Muscle of leg (tissue), 11 donors: Measurements from ENCODE around the gene JAGN1. TPM values are rescaled to one million over a fixed set of nuclear protein-coding genes. Genes with fewer than 3 reads are reported as not detected.
A peak's percentile ranks its signal among the peaks of the same experiment; 100 is the strongest.
"Not testable (repeated sequence)": the region's sequence is repeated elsewhere in the genome, so short reads cannot be mapped to it uniquely, and the experiment has no call there.

Source experiments
- DNase-seq: peaks from one replicate; pipeline ENCODE4 v3.0.0; 2013
- H3K27ac ChIP-seq: one replicate; pipeline ENCODE4 v1.5.1; 2013; ENCODE audit warnings: mild to moderate bottlenecking, low read length, control low read depth
- H3K27me3 ChIP-seq: one replicate; pipeline ENCODE4 v1.6.1; 2013; ENCODE audit warnings: low read length; ENCODE audit not compliant: control insufficient read depth, insufficient read depth
- H3K36me3 ChIP-seq: one replicate; pipeline ENCODE4 v1.6.1; 2013; ENCODE audit warnings: low read length; ENCODE audit not compliant: control insufficient read depth, insufficient read depth
- H3K4me1 ChIP-seq: one replicate; pipeline ENCODE4 v1.6.1; 2013; ENCODE audit warnings: low read length; ENCODE audit not compliant: control insufficient read depth, insufficient read depth
- H3K4me3 ChIP-seq: one replicate; pipeline ENCODE4 v1.5.1; 2013; ENCODE audit warnings: low read length, control low read depth
- H3K9me3 ChIP-seq: replicated peaks from 2 replicates; pipeline ENCODE4 v1.6.1; 2013; ENCODE audit warnings: low read depth, low read length; ENCODE audit not compliant: control insufficient read depth
- WGBS: methylation state at CpG from one replicate; pipeline ENCODE4 v1.1.5; 2013; ENCODE audit warnings: missing lambda C conversion rate; ENCODE audit not compliant: insufficient coverage; 5-methylcytosine and 5-hydroxymethylcytosine counted together
- polyA plus RNA-seq, 8 donors: library from polyadenylated mRNA; unstranded; fragments of 120-200 nt; gene quantifications; one replicate each; pipeline versions ENCODE4 v1.2.1 to v1.2.3, GENCODE V29; 2013; ENCODE audit warnings: inconsistent platforms in 1 of 8, low replicate concordance in 1 of 8; ENCODE audit not compliant: insufficient read length in 8 of 8, insufficient read depth in 1 of 8
- total RNA-seq: library from RNA; stranded (reverse); fragments of 120-200 nt; gene quantifications from one replicate; pipeline ENCODE4 v1.2.4, GENCODE V29; 2013

Gene JAGN1
- total and polyA plus RNA-seq, 9 donors, result 19.7 to 33.3 (median 29.8) TPM

DNA sequence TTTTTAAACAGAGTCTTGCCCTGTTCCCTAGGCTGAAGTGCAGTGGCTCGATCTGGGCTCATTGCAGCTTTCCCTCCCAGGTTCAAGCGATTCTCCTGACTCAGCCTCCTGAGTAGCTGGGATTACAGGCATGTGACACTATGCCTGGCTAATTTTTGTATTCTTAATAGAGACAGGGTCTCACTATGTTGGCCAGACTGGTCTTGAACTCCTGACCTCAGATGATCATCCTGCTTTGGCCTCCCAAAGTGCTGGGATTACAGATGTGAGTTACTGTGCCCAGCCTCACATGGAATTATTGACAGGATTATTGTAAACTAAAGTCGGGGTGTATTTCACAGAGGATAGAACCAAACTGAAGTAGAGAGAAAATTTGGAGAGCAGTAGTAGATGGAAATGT is 5.3 kb downstream of the JAGN1 start:
- 100% methylated on average over 1 of the region's 3 CpGs for WGBS
- H3K27me3 ChIP-seq, DNase-seq, H3K9me3 ChIP-seq, H3K27ac ChIP-seq, H3K4me1 ChIP-seq, H3K4me3 ChIP-seq: not testable (repeated sequence)
- peaks cover 20% of the 10 kb centered on the region for H3K36me3 ChIP-seq

DNA sequence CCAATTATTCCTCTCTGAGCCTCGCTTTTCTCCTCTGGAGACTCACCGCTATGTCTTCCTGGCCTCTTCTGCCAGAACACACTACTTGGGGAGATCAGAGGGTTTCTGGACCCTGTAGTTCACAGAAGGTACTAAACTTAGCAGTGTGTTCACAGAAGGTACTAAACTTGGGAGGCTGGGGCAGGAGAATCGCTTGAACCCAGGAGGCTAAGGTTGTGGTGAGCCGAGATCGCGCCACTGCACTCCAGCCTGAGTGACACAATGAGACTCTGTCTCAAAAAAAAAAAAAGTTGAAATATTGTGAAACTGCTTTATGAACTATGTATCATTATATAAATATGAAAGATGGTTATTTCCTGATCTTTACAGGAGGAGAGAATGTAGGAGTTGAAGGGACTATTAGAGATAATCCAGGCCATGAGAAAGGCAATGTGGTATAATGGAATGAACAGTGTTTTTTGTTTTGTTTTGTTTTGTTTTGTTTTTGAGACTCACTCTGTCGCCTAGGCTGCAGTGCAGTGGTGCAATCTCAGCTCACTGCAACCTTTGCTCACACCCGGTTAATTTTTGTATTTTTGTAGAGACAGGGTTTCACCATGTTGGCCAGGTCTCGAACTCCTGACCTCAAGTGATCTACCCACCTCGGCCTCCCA is 6.5 kb downstream of the JAGN1 start:
- WGBS, result 96% methylated on average over 4 of the region's 10 CpGs
- not testable (repeated sequence) for DNase-seq, H3K27ac ChIP-seq, H3K4me3 ChIP-seq, H3K9me3 ChIP-seq, H3K27me3 ChIP-seq, H3K4me1 ChIP-seq
- H3K36me3 ChIP-seq, result peaks cover 20% of the 10 kb centered on the region

DNA sequence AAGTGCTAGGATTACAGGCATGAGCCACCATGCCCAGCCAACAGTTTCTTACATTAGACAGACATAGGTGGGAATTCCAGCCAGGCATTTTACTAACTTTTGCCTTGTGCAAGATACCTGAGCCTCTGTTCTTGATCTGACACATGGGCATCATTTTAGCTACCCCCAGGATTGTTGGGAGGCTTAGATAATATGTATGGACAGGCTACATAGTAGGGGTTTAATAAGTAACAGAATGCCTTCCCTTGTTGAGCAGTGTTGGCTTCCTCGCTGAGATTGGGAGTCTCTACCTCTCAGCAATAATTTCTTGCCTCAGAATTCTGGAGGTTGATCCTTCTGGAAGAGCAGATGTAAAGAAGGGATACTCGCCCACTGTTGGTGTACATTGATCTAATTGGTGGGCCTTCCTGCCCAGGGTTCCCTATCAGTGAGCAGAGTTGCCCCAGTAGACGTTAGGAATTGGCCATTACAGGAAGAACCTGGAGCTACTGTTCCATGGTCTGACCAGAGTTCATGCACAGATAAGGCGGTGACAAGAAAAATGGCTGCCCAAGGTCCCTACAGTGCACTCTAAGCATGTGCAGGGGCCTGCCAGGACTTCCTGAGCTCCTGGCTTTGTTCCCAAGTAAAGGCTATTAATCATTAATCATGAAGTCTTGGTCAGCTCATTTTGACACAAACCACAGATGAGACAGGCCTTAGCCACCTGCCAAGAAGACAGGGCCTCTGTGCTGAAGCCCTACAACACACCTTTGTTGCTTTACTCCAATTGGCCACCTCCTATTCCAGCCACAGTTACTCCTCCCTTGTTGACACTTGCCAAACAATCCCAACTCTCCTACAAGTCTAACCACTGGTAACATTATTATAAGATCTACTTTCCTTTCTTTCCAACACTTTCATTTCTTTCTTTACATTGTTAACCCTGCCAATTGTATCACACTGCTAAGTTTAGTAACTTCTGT is 7.3 kb downstream of the JAGN1 start:
- H3K4me1 ChIP-seq, result peaks cover 7% of the 10 kb centered on the region
- no peak overlapping the region for H3K27ac ChIP-seq
- H3K4me3 ChIP-seq, result no peak overlapping the region
- 62% methylated on average over 3 of the region's 4 CpGs for WGBS
- H3K27me3 ChIP-seq, result no peaks in the 10 kb centered on the region
- peaks cover 13% of the 10 kb centered on the region for H3K36me3 ChIP-seq
- H3K9me3 ChIP-seq, result no peaks in the 10 kb centered on the region
- DNase-seq, result no peak

DNA sequence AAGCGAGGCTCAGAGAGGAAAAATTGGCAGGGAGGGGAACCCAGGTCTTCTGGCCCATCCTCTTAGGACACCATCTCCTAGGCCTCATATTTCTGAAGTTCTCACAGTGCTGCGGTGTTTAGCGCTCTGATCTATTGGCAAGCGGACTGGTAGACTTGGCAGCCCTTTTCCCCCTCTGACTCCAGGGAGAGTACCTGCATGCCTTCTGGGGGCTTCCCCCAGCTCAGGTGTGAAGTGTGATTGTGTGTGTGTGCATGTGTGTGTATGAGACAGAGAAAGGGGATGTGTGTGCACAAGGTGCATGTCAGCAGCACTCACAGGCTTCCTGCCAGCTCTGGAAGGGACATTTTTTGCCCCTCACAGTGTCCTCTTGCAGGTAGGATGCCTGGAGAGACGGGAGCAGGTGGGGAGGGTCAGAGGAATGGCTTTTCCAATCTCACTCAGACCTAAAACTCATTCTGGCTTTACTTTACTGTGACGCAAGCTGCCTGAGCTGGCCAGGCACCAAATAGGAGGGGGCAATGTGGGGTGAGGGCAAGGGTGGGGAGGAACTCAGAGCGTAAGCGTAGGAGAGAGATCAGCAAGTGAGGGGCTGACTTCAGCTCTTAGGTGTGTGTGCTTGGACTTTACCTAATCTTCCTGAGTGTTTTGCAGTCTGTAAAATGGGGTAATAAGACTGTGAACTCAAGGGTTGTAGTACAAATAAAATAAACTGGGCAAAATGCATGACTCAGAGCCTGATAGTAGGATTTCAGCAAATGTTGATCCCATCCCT is 8.2 kb downstream of the JAGN1 start:
- H3K27me3 ChIP-seq, result no peaks in the 10 kb centered on the region
- WGBS, result 28% methylated on average over 2 of the region's 8 CpGs
- no peak overlapping the region for H3K4me3 ChIP-seq
- H3K27ac ChIP-seq, result no peak overlapping the region
- H3K4me1 ChIP-seq, result peaks cover 12% of the 10 kb centered on the region
- peaks cover 4% of the 10 kb centered on the region for H3K36me3 ChIP-seq
- DNase-seq, result no peak
- H3K9me3 ChIP-seq, result no peaks in the 10 kb centered on the region

DNA sequence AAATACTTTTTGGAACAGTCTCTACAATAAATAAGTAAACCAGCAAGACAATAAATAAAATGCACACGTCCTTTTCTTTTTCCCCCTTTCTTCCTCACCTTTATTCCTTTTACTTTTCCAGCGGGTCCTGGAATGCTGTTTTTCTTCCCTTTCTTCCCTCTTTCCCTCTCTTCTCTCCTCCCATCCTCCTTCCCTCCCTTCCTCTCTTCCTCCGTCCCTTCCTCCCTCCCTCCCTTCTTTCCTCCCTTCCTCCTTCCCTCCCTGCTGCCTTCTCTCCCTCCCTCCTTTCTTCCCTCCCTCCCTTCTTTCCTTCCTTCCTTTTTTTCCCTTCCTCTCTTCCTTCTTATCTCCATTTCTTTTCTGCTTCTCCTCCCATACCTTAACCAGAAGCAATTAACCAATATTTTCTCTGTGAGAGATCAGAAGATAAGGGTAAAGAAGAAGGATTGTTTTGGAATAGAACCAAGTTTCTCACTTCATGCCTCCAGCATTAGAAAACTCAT is 8.9 kb downstream of the JAGN1 start:
- no peak for DNase-seq
- H3K9me3 ChIP-seq, result no peaks in the 10 kb centered on the region
- H3K4me1 ChIP-seq, result peaks cover 12% of the 10 kb centered on the region
- H3K27ac ChIP-seq, result no peak overlapping the region
- 31% methylated on average over 3 of the region's 3 CpGs for WGBS
- H3K36me3 ChIP-seq, result peaks cover 2% of the 10 kb centered on the region
- H3K27me3 ChIP-seq, result no peaks in the 10 kb centered on the region
- H3K4me3 ChIP-seq, result no peak overlapping the region

DNA sequence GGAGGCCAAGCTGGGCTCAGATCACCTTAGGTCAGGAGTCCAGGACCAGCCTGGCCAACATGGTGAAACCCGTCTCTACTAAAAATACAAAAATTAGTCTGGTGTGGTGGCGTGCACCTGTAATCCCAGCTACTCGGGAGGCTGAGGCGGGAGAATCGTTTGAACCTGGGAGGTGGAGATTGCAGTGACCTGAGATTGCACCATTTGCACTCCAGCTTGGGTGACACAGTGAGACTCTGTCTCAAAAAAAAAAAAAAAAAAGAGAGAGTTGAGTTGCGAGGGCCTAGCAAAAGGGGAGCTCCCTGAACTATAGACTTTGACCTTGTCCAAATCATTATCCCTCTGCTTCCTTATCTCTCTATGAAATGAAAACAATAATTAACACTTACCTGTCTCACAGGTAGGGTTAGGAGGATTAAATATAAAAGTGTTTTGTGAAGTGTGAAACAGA is 10.6 kb downstream of the JAGN1 start:
- not testable (repeated sequence) for H3K9me3 ChIP-seq, H3K4me3 ChIP-seq, H3K27me3 ChIP-seq, DNase-seq, H3K36me3 ChIP-seq, H3K27ac ChIP-seq
- WGBS, result 100% methylated on average over 1 of the region's 6 CpGs
- H3K4me1 ChIP-seq, result peaks cover 12% of the 10 kb centered on the region

DNA sequence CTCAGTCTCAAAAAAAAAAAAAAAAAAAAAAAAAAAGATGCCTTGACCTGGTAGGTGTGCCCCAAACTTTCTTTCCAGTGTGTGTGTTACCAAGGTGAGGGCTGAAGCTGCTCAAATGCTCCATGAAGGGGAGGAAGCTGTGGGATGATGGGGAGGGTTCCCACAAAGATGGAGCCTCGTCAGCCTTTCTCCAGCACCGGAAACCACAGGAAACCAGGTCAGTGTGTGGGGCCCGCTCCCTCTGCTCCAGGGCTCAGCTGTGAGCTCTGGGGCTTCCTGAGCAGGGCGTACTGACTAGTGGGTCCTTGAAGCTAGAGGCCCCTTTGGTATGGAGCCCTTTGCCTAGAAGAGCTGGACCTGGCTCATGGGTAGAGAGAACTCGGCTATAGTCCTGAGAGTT is 11.6 kb downstream of the JAGN1 start:
- Histone ChIP-seq H3K27ac (no peak overlapping the region), H3K9me3 (no peaks in the 10 kb centered on the region), H3K27me3 (no peaks in the 10 kb centered on the region), H3K4me3 (no peak overlapping the region), H3K36me3 (no peaks in the 10 kb centered on the region), H3K4me1 (peaks cover 12% of the 10 kb centered on the region)
- whole genome bisulfite sequencing, result 75% methylated on average over 3 of the region's 5 CpGs
- no peak for DNase-seq

DNA sequence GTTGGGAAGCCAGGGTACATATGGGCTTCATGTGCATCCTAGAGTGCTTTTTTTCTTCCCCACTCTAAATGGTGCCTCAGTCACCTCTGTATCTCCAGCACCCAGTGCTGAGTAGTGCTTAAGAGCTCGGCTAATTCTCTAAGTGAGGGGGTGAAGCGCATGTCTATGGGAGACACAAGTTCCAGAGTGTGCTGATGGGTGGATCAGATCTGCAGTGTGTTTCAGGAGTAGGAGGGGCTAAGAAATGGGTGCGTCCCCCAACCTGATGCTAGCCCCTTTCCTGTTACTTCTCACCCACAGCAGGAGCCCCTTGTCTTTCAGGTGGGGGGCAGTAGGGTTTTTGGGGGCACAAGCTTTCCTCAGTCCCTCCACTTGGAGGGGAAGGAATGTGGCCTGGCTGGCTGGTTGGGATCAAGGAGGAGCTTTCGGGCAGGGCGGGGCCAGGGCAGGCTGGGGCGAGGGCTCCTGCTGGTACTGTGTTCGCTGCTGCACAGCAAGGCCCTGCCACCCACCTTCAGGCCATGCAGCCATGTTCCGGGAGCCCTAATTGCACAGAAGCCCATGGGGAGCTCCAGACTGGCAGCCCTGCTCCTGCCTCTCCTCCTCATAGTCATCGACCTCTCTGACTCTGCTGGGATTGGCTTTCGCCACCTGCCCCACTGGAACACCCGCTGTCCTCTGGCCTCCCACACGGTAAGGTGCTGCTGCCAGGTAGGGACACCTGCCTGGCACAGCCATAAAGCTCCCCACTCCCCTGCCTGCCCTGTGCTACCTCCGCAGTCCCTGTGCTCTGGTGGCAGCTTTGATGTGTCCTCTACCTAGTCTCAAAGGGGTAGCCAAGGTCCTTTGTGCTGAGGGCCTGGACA is 12.2 kb downstream of the JAGN1 start, which contains the start of gene IL17RE:
IL17RE (plus strand) TSS at position 477 of the 866 bp plus-strand sequence; CDS start at position 562, 85 bp downstream.
- Histone ChIP-seq H3K27me3 (no peaks in the 10 kb centered on the region), H3K27ac (peak within 1 kb of the TSS; percentile 51), H3K36me3 (no peaks in the 10 kb centered on the region), H3K4me3 (no peak within 1 kb of the TSS), H3K4me1 (peaks cover 12% of the 10 kb centered on the region), H3K9me3 (no peaks in the 10 kb centered on the region)
- no peak for DNase-seq
- 40% methylated on average over 7 of the region's 13 CpGs for WGBS

DNA sequence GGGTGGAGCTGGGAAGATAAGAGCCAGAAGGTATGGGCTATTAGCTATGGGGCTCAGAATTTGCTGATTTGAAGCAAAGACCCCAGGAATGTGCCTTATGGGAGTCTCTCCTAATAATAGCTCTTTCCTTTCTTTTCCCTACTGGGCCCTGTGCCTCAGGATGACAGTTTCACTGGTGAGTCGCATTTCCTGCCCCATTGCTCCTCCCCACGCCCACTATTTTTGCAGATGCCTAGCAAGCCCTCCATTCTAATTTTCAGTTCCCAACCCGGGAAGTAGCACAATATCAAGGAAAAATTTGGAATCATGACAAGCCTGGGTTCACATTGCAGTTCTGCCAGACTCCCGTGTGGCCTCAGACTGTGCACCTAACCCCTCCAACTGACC is 12.8 kb downstream of the JAGN1 start:
- Histone ChIP-seq H3K9me3 (no peaks in the 10 kb centered on the region), H3K27me3 (no peaks in the 10 kb centered on the region), H3K4me3 (no peak overlapping the region), H3K4me1 (peaks cover 11% of the 10 kb centered on the region), H3K36me3 (no peaks in the 10 kb centered on the region), H3K27ac (peak overlapping the region; percentile 51)
- 20% methylated on average over 3 of the region's 4 CpGs for WGBS
- peak; percentile 34 for DNase-seq
